GM19468 (cell line): ENCODE data around the gene NEK7.

Source experiments
- ATAC-seq: cut with Tn5 transposase; IDR thresholded peaks from one replicate; pipeline ENCODE4 v1.9.1; 2021; ENCODE audit warnings: mild to moderate bottlenecking, moderate library complexity, moderate number of reproducible peaks; ENCODE audit not compliant: unreplicated experiment; ENCODE audit errors: extremely low read depth

Gene NEK7

DNA sequence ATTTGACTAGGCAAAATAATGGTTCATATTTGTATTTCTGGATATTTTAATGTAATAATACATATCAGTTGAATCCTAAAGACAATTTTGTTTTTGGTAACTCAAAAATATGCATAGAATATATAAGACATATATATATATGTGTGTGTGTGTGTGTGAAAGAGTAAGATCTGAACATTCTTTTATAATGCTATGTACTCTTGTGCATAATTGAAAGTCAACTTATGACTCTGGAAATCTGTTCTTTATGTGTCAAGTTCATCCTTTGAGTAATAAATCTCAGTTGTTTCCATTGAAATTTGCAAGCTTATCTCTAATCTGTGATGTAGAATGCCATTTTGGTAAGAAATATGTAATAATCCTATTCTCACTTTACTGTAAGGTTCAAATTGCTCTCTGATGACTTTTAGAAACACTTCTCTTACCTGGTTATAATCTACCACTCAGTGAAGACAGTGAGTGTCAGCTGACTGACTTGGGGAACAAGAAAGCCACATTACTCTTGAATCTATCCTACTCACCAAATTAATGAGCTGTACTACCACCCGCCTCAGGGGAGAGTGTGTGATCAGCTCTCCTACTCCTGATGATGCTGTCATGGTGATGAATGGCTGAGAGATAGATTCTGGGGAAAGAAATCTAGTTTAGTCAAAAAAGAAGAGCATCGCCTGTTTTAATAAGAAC is 15.0 kb upstream of the NEK7 start:
- no peak for ATAC-seq

DNA sequence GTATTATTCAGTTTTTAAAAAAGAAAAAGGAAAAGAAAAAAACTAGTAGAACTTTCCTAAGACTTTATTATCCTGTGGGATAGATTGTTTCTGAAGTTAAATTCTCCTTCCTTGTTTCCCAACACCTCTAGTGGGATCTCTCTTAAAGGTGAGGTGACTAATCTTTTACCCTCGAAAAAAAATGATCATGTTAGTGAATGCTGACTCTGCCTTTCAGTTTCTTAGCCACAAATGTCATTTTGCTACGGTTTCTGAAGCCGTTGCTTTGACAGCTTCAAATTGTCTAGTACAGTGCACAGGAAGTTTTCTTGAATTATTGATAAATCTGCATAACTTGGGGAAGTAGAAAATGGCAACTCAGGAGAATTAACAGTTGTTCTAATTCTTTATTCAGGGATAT is 13.0 kb upstream of the NEK7 start:
- ATAC-seq, result no peak

DNA sequence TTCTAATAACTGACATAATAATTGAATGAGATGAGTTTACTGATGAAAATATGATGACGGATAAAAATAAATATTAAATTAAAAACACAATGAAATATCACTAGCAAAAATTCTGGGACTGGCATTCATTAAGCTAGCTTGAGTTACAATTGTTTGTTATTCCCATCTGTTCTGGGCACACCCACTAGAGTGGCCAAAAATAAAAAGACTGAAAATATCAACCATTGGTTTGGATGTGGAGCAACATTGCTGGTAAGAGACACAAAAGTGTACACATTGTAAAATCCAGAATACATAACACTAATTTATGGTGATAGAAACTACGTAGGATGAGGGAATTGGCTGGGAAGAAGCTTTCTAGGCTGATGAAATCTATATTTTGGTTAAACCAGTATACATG is 9.6 kb upstream of the NEK7 start:
- ATAC-seq, result no peak

- no peak for ATAC-seq
These were observed 6.4 kb upstream of the NEK7 start for GRCh38 chr1:198150369-198150768.

- ATAC-seq, result no peak
These were observed 5.1 kb upstream of the NEK7 start for GRCh38 chr1:198151688-198152087.

DNA sequence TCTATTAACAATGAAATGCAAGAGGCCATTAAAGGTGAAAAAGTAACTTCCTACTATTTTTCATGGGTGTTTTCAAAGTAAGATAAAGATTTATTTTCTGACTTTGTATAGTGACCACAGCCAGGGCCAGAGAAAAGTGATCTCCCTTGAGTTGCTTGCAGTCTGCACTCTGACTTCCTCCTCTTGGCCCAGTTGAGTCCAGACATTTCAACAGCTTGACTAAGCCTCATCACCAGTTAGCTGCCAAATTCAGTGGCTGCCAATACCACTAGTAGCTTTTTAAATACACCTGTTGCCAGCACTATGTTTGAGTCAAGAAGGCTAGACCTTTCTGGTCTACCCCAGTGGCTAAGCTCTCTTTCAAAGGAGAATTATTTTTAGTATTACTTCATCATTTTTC is 3.7 kb upstream of the NEK7 start:
- no peak for ATAC-seq

DNA sequence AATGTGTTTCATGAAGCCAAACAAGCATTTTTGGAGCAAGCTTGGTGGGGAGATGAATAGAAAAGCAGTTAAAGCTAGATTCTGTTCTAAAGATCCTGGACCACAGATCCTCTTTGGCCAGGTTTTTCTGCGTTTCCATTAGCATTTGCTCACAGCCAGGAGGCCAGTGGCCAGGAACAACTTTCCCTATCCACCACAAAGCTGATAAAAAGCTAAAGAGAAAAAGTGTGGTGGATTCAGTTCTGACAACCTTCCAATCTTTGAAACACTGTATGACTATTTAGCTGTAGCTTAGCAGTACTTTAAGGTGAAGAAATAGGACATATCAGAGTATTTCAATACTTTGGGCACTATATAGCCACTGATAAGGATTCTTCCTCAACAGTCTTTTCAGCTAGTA is 3.0 kb upstream of the NEK7 start:
- ATAC-seq, result no peak

- no peak for ATAC-seq
These were observed 1.5 kb upstream of the NEK7 start for GRCh38 chr1:198155253-198155652.

DNA sequence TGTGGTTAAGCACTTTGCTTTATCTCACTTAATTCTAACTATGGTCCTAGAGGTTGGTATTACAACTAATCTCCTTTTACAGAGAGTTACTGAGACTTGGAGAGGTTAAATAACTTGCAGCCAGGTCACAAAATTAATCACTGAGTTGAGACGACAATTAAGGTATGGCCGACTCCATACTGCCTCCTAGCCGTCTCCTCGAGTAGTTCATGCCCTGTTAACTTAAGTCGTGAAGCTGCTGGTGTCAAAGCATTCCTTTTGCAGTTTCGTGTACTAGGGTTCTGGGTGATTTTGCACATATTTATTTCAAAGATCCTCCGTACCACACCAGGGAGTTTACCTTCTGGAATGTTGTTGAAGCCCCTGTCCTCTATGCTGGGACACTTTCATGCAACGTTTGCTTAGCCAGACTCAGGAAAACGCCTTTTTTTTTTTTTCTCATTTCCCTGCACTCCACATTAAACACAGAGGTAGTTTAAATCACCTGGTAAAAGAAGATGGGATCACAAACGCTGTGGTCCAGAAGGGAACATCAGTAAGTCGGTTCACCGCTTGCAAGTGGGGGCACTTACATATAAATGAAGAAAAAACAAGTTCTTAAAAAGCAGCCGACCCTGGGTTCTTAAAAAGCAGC is 570 bp upstream of the NEK7 start:
- ATAC-seq, result no peak

- ATAC-seq, result peak; percentile 14
These were observed 546 bp downstream of the NEK7 start for GRCh38 chr1:198157241-198157846.

- no peak for ATAC-seq
These were observed 1.3 kb downstream of the NEK7 start for GRCh38 chr1:198157847-198158725.

DNA sequence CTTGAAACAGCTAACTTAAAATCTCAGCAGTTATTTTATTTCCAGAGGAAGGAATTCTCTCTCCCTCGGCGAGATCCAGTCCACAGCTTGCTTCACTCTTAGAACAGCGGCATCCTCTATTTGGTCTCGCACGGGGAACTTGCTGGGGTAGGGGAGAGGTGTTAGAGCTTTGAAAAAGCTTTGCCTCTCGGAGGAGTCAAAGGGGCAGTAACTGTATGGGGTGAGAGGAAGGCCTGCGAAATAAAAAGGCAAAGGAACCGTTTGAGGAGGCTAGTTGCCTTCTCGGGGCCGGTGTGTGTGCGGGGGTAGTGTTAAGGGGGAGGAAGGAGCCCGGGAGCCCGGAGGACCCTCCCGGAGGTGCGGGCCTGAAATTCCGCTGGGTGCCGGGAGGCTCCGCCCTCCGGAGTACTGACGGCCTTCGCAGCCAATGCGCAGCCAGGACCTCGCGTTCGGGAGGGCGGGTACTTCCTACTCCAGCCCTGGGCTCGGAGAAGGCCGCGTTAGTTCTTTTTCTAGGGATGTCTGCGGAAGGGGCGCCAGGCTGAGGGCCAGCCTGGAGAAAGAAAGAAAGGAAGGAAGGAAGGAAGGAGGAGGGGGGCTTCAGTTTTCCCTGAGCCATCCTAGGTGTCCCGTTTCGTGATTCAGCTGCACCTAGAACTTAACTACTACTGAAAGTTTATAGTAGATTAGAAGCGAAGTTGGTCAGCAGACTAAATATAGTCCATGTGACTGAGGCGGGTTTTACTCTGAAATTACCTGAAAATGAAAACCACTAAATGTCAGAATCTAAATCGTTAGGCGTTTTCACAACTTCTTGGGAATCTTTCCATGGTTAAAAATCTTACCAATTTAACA is 2.2 kb downstream of the NEK7 start:
- ATAC-seq, result peak; percentile 68

DNA sequence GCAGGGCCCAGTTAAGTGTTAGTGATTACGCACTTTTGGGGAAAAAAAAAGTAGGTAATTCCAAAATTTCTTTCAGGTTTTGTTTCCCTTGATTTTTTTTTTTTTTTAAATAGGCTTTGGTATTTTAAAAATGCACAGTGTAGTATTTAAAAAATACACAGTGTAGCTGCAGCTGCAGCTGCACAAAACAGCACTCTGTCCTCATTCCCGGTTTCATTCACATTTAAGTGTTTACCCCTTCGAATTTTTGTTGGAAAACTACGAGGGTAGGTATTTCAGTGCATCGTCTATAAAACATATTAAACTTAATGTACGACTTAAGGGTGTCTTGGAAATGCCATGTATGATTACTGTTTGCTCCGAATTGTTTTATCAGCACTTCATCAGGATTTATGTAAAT is 3.4 kb downstream of the NEK7 start:
- no peak for ATAC-seq

- no peak for ATAC-seq
These were observed 4.3 kb downstream of the NEK7 start for GRCh38 chr1:198160946-198161614.

DNA sequence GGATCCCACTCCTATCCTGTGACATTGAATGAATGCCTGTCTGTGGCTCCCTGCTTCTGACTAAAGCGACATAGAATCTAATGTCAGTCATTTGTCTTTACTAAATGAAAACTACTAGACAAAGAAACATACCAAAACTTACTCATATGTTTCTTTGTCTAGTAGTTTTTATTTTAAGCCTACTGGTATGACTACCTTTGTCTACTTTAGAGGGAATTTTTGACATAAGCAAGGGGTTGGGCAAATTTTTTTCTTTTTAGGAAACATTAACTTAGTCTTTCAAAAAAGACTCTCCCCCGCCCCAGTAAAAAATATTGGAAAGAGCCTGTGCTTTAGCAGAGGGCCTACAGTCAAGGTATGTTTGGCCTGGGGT is 4.9 kb downstream of the NEK7 start:
- no peak for ATAC-seq

GRCh38 chr1:198162091-198162767 is 5.4 kb downstream of the NEK7 start:
- no peak for ATAC-seq

DNA sequence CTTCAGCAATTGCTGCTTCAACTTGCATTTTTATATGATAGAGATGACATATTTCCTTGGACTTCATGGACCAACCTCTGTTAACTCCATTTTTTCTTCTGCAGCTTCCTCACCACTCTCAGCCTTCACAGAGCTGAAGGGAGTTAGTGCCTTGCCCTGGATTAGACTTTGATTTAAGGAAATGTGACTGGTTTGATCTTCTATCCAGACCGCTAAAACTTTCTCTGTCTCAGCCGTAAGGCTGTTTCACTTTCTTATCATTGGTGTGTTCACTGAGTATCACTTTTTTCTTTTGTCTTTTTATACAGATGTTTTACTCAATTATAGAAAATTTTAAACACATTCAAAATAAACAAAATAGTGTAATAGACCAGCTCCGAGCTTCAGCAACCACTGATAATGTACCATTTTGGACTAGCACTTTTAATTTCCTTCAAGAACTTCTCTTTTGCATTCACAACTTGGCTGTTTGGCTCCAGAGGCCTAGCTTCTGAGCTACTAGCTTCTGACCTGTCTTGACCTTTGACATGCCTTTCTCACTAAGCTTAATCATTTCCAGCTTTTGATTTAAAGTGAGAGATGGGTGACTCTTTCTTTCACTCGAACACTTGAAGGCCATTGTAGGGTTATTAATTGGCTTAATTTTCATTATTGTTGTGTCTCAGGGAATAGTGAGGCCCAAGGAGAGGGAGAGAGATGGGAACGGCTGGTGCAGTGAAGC is 9.3 kb downstream of the NEK7 start:
- ATAC-seq, result no peak

- no peak for ATAC-seq
These were observed 10.1 kb downstream of the NEK7 start for GRCh38 chr1:198166900-198167299.
